ENCODE measurements around the gene ARPC5L. TPM values are rescaled to one million over a fixed set of nuclear protein-coding genes. Genes with fewer than 3 reads are reported as not detected.
"Not testable (repeated sequence)": the region's sequence is repeated elsewhere in the genome, so short reads cannot be mapped to it uniquely, and the experiment has no call there.

The ARPC5L gene
- total and polyA plus RNA-seq, 2 donors = 22.3 to 46.4 TPM

GRCh38 chr9:124838567-124839275, 23.2 kb upstream of the ARPC5L start:
- Histone ChIP-seq H3K4me1 (ENCODE audit: control insufficient read depth in 2 of 2, insufficient read depth in 2 of 2, low read length in 2 of 2) (peaks cover 0 to 10% of the 10 kb centered on the region in 2 donors), H3K27me3 (ENCODE audit: control insufficient read depth in 2 of 2, insufficient read depth in 1 of 2, low read length in 1 of 2) (peaks cover 0 to 43% of the 10 kb centered on the region in 2 donors)
- 66% methylated on average over 48 of the region's 52 CpGs for WGBS
- not testable (repeated sequence) for H3K4me3 ChIP-seq (ENCODE audit: low read length in 2 of 2); DNase-seq (ENCODE audit: low read depth in 6 of 9, low spot score in 9 of 9); H3K36me3 ChIP-seq (ENCODE audit: control insufficient read depth in 2 of 2, insufficient read depth in 2 of 2, low read length in 1 of 2); H3K27ac ChIP-seq (ENCODE audit: low read depth in 1 of 2, low read length in 1 of 2); H3K9me3 ChIP-seq (ENCODE audit: control insufficient read depth in 2 of 2, insufficient read depth in 1 of 2, low read length in 1 of 2)

GRCh38 chr9:124839612-124840299, 22.2 kb upstream of the ARPC5L start:
- Histone ChIP-seq H3K9me3 (ENCODE audit: control insufficient read depth in 2 of 2, insufficient read depth in 1 of 2, low read length in 1 of 2) (no peaks in the 10 kb centered on the region), H3K4me1 (ENCODE audit: control insufficient read depth in 2 of 2, insufficient read depth in 2 of 2, low read length in 2 of 2) (peaks cover 0 to 8% of the 10 kb centered on the region in 2 donors), H3K4me3 (ENCODE audit: low read length in 2 of 2) (no peak overlapping the region), H3K27me3 (ENCODE audit: control insufficient read depth in 2 of 2, insufficient read depth in 1 of 2, low read length in 1 of 2) (peaks cover 0 to 43% of the 10 kb centered on the region in 2 donors), H3K36me3 (ENCODE audit: control insufficient read depth in 2 of 2, insufficient read depth in 2 of 2, low read length in 1 of 2) (no peaks in the 10 kb centered on the region), H3K27ac (ENCODE audit: low read depth in 1 of 2, low read length in 1 of 2) (no peak overlapping the region)
- 75% methylated on average over 12 of the region's 12 CpGs for whole genome bisulfite sequencing
- DNase-seq (ENCODE audit: low read depth in 6 of 9, low spot score in 9 of 9) = no peak

- H3K27me3 ChIP-seq (ENCODE audit: control insufficient read depth in 2 of 2, insufficient read depth in 1 of 2, low read length in 1 of 2) = peaks cover 0 to 41% of the 10 kb centered on the region in 2 donors
- no peaks in the 10 kb centered on the region for H3K36me3 ChIP-seq (ENCODE audit: control insufficient read depth in 2 of 2, insufficient read depth in 2 of 2, low read length in 1 of 2)
- no peak for DNase-seq (ENCODE audit: low read depth in 6 of 9, low spot score in 9 of 9)
- no peak overlapping the region for H3K27ac ChIP-seq (ENCODE audit: low read depth in 1 of 2, low read length in 1 of 2)
- no peak overlapping the region for H3K4me3 ChIP-seq (ENCODE audit: low read length in 2 of 2)
- no peaks in the 10 kb centered on the region for H3K9me3 ChIP-seq (ENCODE audit: control insufficient read depth in 2 of 2, insufficient read depth in 1 of 2, low read length in 1 of 2)
- WGBS = 94% methylated on average over 18 of the region's 18 CpGs
- H3K4me1 ChIP-seq (ENCODE audit: control insufficient read depth in 2 of 2, insufficient read depth in 2 of 2, low read length in 2 of 2) = peaks cover 0 to 2% of the 10 kb centered on the region in 2 donors
Measured at GRCh38 chr9:124840300-124840833, 21.6 kb upstream of the ARPC5L start.

GRCh38 chr9:124841075-124841821, 20.7 kb upstream of the ARPC5L start:
- Histone ChIP-seq H3K27me3 (ENCODE audit: control insufficient read depth in 2 of 2, insufficient read depth in 1 of 2, low read length in 1 of 2) (peaks cover 0 to 41% of the 10 kb centered on the region in 2 donors), H3K36me3 (ENCODE audit: control insufficient read depth in 2 of 2, insufficient read depth in 2 of 2, low read length in 1 of 2) (no peaks in the 10 kb centered on the region), H3K9me3 (ENCODE audit: control insufficient read depth in 2 of 2, insufficient read depth in 1 of 2, low read length in 1 of 2) (no peaks in the 10 kb centered on the region), H3K4me3 (ENCODE audit: low read length in 2 of 2) (no peak overlapping the region), H3K4me1 (ENCODE audit: control insufficient read depth in 2 of 2, insufficient read depth in 2 of 2, low read length in 2 of 2) (no peaks in the 10 kb centered on the region), H3K27ac (ENCODE audit: low read depth in 1 of 2, low read length in 1 of 2) (no peak overlapping the region)
- WGBS = 95% methylated on average over 14 of the region's 14 CpGs
- DNase-seq (ENCODE audit: low read depth in 6 of 9, low spot score in 9 of 9) = no peak

GRCh38 chr9:124843456-124844034, 18.4 kb upstream of the ARPC5L start:
- H3K4me3 ChIP-seq (ENCODE audit: low read length in 2 of 2) = no peak overlapping the region
- no peak for DNase-seq (ENCODE audit: low read depth in 6 of 9, low spot score in 9 of 9)

GRCh38 chr9:124844291-124844690, 17.6 kb upstream of the ARPC5L start:
- Histone ChIP-seq H3K27me3 (ENCODE audit: control insufficient read depth in 2 of 2, insufficient read depth in 1 of 2, low read length in 1 of 2) (peaks cover 2 to 27% of the 10 kb centered on the region in 2 donors), H3K4me3 (ENCODE audit: low read length in 2 of 2) (no peak overlapping the region), H3K9me3 (ENCODE audit: control insufficient read depth in 2 of 2, insufficient read depth in 1 of 2, low read length in 1 of 2) (no peaks in the 10 kb centered on the region), H3K27ac (ENCODE audit: low read depth in 1 of 2, low read length in 1 of 2) (no peak overlapping the region), H3K4me1 (ENCODE audit: control insufficient read depth in 2 of 2, insufficient read depth in 2 of 2, low read length in 2 of 2) (no peaks in the 10 kb centered on the region), H3K36me3 (ENCODE audit: control insufficient read depth in 2 of 2, insufficient read depth in 2 of 2, low read length in 1 of 2) (no peaks in the 10 kb centered on the region)
- no peak for DNase-seq (ENCODE audit: low read depth in 6 of 9, low spot score in 9 of 9)
- 88% methylated on average over 4 of the region's 4 CpGs for WGBS

More at GRCh38 chr9:124843456-124844034, 18.4 kb upstream of the ARPC5L start:
- Histone ChIP-seq H3K27me3 (ENCODE audit: control insufficient read depth in 2 of 2, insufficient read depth in 1 of 2, low read length in 1 of 2) (peaks cover 1 to 34% of the 10 kb centered on the region in 2 donors), H3K4me1 (ENCODE audit: control insufficient read depth in 2 of 2, insufficient read depth in 2 of 2, low read length in 2 of 2) (no peaks in the 10 kb centered on the region), H3K27ac (ENCODE audit: low read depth in 1 of 2, low read length in 1 of 2) (no peak overlapping the region), H3K36me3 (ENCODE audit: control insufficient read depth in 2 of 2, insufficient read depth in 2 of 2, low read length in 1 of 2) (no peaks in the 10 kb centered on the region), H3K9me3 (ENCODE audit: control insufficient read depth in 2 of 2, insufficient read depth in 1 of 2, low read length in 1 of 2) (no peaks in the 10 kb centered on the region)
- WGBS = 95% methylated on average over 11 of the region's 11 CpGs

- not testable (repeated sequence) for DNase-seq (ENCODE audit: low read depth in 6 of 9, low spot score in 9 of 9)
- 96% methylated on average over 9 of the region's 9 CpGs for WGBS
Measured at GRCh38 chr9:124846467-124846866, 15.5 kb upstream of the ARPC5L start.

GRCh38 chr9:124846969-124847368, 15.0 kb upstream of the ARPC5L start:
- no peaks in the 10 kb centered on the region for H3K4me1 ChIP-seq (ENCODE audit: control insufficient read depth in 2 of 2, insufficient read depth in 2 of 2, low read length in 2 of 2)
- no peaks in the 10 kb centered on the region for H3K36me3 ChIP-seq (ENCODE audit: control insufficient read depth in 2 of 2, insufficient read depth in 2 of 2, low read length in 1 of 2)
- WGBS = 89% methylated on average over 6 of the region's 6 CpGs
- no peak overlapping the region for H3K4me3 ChIP-seq (ENCODE audit: low read length in 2 of 2)
- DNase-seq (ENCODE audit: low read depth in 6 of 9, low spot score in 9 of 9) = no peak
- H3K27me3 ChIP-seq (ENCODE audit: control insufficient read depth in 2 of 2, insufficient read depth in 1 of 2, low read length in 1 of 2) = peaks cover 2 to 29% of the 10 kb centered on the region in 2 donors
- no peak overlapping the region for H3K27ac ChIP-seq (ENCODE audit: low read depth in 1 of 2, low read length in 1 of 2)
- H3K9me3 ChIP-seq (ENCODE audit: control insufficient read depth in 2 of 2, insufficient read depth in 1 of 2, low read length in 1 of 2) = no peaks in the 10 kb centered on the region

More at GRCh38 chr9:124846467-124846866, 15.5 kb upstream of the ARPC5L start:
- H3K27me3 ChIP-seq (ENCODE audit: control insufficient read depth in 2 of 2, insufficient read depth in 1 of 2, low read length in 1 of 2) = peaks cover 2 to 24% of the 10 kb centered on the region in 2 donors
- not testable (repeated sequence) for H3K27ac ChIP-seq (ENCODE audit: low read depth in 1 of 2, low read length in 1 of 2); H3K4me3 ChIP-seq (ENCODE audit: low read length in 2 of 2); H3K36me3 ChIP-seq (ENCODE audit: control insufficient read depth in 2 of 2, insufficient read depth in 2 of 2, low read length in 1 of 2); H3K9me3 ChIP-seq (ENCODE audit: control insufficient read depth in 2 of 2, insufficient read depth in 1 of 2, low read length in 1 of 2); H3K4me1 ChIP-seq (ENCODE audit: control insufficient read depth in 2 of 2, insufficient read depth in 2 of 2, low read length in 2 of 2)

Data from thymus (tissue), 11 donors.